Mesothelial cell of epicardium (in vitro differentiated cells): ENCODE data around the gene VEPH1. TPM values are rescaled to one million over a fixed set of nuclear protein-coding genes. Genes with fewer than 3 reads are reported as not detected.
"Not testable (repeated sequence)": the region's sequence is repeated elsewhere in the genome, so short reads cannot be mapped to it uniquely, and the experiment has no call there.

Experiments used
- DNase-seq, 2 experiments: peaks; one replicate each; pipeline ENCODE4 v3.0.0; 2021; ENCODE audit warnings: low spot score in 2 of 2; ENCODE audit not compliant: unreplicated experiment in 2 of 2
- H3K27ac Mint-ChIP-seq: 2 replicates; pipeline ENCODE4 v1.8.0; 2021; ENCODE audit warnings: mixed read lengths
- H3K27me3 Mint-ChIP-seq: 2 replicates; pipeline ENCODE4 v1.8.0; 2021; ENCODE audit warnings: low read depth, mixed read lengths
- H3K36me3 Mint-ChIP-seq: 2 replicates; pipeline ENCODE4 v1.8.0; 2021; ENCODE audit warnings: mixed read lengths
- H3K4me1 Mint-ChIP-seq: 2 replicates; pipeline ENCODE4 v1.8.0; 2021; ENCODE audit warnings: mixed read lengths
- H3K4me3 Mint-ChIP-seq: 2 replicates; pipeline ENCODE4 v1.8.0; 2021; ENCODE audit warnings: mild to moderate bottlenecking, moderate library complexity, mixed read lengths
- H3K9me3 Mint-ChIP-seq: 2 replicates; pipeline ENCODE4 v1.8.0; 2021; ENCODE audit warnings: mixed read lengths
- total RNA-seq: library from RNA; stranded (reverse); gene quantifications from 3 replicates; pipeline ENCODE4 v1.2.1, GENCODE V29; 2021
- TF ChIP-seq, protein P1 (sequence below): fragments of 200-600 bp; sonication (generic); IDR thresholded peaks from one replicate; pipeline ENCODE4 v1.5.0; 2021; ENCODE audit warnings: antibody characterized with exemption; ENCODE audit not compliant: unreplicated experiment

The VEPH1 gene
- total RNA-seq, 1 donor from 2014 or later: 10.2 TPM

DNA sequence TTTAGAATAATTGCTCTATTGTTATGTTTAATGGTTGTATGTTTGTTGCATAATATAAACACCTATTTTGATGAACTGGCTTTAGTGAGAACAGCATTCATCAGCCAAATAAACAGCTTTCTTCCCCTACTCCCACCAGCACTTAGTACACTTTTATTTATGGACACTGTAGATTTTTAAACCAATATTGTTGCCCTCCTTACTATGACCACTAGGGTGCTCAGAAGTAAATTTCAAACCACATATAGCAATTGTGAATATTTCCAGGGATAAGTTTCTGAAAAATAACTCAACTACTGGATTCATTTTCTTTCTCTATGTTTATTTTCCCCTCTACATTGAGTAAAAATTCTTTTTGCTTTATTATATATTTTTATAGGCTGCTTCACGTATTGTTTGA, 151.2 kb downstream of the VEPH1 start:
- TF ChIP-seq, protein P1, sequence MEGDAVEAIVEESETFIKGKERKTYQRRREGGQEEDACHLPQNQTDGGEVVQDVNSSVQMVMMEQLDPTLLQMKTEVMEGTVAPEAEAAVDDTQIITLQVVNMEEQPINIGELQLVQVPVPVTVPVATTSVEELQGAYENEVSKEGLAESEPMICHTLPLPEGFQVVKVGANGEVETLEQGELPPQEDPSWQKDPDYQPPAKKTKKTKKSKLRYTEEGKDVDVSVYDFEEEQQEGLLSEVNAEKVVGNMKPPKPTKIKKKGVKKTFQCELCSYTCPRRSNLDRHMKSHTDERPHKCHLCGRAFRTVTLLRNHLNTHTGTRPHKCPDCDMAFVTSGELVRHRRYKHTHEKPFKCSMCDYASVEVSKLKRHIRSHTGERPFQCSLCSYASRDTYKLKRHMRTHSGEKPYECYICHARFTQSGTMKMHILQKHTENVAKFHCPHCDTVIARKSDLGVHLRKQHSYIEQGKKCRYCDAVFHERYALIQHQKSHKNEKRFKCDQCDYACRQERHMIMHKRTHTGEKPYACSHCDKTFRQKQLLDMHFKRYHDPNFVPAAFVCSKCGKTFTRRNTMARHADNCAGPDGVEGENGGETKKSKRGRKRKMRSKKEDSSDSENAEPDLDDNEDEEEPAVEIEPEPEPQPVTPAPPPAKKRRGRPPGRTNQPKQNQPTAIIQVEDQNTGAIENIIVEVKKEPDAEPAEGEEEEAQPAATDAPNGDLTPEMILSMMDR: peak; percentile 44
- Mint-ChIP-seq H3K9me3 (peaks cover 25% of the 10 kb centered on the region), H3K36me3 (no peaks in the 10 kb centered on the region), H3K4me1 (peaks cover 4% of the 10 kb centered on the region), H3K4me3 (no peak overlapping the region), H3K27ac (no peak overlapping the region), H3K27me3 (no peaks in the 10 kb centered on the region)
- no peak for DNase-seq

DNA sequence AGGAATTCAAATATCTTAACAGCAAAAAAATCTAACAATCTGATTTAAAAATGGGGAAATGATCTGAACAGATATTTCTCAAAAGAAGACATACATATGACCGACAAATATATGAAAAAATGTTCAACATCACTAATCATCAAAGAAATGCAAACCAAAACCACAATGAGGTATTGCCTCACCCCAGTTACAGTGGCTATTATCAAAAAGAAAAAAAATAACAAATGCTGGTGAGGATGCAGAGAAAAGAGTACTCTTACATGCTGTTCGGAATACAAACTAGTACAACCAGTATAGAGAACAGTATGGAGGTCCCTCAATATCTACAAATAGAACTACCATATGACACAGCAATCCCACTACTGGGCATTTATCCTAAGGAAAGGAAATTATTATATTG, 152.6 kb downstream of the VEPH1 start:
- not testable (repeated sequence) for H3K36me3 Mint-ChIP-seq, H3K27ac Mint-ChIP-seq, H3K4me3 Mint-ChIP-seq, H3K4me1 Mint-ChIP-seq, H3K27me3 Mint-ChIP-seq, DNase-seq
- H3K9me3 Mint-ChIP-seq: peaks cover 25% of the 10 kb centered on the region

DNA sequence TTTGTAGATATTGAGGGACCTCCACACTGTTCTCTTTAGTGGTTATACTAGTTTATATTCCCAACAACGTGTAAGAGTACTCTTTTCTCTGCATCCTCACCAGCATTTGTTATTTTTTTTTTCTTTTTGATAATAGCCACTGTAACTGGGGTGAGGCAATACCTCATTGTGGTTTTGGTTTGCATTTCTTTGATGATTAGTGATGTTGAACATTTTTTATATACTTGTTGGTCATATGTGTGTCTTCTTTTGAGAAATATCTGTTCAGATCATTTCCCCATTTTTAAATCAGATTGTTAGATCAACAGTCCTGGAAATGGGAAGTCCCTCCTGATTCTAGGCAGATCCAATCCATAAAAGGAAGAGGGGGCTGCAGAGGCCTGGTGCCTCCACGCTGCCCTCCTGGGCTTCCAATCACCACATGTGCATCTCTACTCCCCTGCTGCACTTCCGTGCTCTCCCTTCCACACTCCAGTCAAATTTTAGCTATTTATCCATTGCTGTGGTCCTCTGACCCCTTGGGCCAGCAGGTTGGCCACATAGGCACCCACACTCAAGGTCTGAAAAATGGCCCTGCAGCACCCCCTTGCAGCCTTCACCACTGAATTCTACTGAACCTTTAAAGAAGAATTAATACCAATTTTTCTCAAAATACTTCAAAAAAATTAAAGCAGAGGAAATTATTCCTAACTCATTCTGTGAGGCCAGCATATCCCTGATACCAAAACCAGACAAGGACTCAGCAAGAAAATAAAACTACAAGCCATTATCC, 154.7 kb downstream of the VEPH1 start:
- H3K4me3 Mint-ChIP-seq, H3K27ac Mint-ChIP-seq, H3K4me1 Mint-ChIP-seq, DNase-seq, H3K27me3 Mint-ChIP-seq, H3K36me3 Mint-ChIP-seq: not testable (repeated sequence)
- H3K9me3 Mint-ChIP-seq: peaks cover 28% of the 10 kb centered on the region

DNA sequence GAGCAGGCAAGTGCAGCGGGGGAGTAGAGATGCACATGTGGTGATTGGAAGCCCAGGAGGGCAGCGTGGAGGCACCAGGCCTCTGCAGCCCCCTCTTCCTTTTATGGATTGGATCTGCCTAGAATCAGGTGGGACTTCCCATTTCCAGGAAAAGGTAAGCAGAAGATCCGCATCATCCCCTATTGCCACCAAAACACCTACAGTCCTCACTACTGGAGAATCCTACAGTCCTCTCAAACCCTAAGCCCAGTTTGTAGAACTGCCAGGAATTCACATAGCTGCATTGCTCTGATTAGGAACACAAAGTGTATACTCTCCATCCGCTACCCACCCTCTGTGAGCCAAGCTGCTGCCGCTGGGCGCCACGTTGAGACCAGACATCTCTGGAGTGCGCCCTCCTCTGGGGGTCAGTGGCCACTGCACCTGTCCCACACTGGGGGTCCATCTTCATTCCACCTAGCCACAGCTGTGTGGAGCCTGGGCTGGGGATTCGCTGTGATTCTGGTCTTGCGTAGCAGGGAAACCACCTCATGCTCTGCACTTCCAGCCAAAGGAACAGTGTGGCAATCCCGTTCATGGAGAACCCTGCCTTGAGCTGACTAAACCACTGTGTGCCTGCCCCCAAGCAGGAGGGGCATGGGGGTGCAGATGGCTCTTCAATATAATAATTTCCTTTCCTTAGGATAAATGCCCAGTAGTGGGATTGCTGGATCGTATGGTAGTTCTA, 155.5 kb downstream of the VEPH1 start:
- TF ChIP-seq, protein P1: peak; percentile 46
- Mint-ChIP-seq H3K9me3 (peaks cover 31% of the 10 kb centered on the region), H3K27me3 (no peaks in the 10 kb centered on the region), H3K4me1 (no peaks in the 10 kb centered on the region), H3K36me3 (no peaks in the 10 kb centered on the region), H3K4me3 (no peak overlapping the region), H3K27ac (no peak overlapping the region)
- no peak for DNase-seq

DNA sequence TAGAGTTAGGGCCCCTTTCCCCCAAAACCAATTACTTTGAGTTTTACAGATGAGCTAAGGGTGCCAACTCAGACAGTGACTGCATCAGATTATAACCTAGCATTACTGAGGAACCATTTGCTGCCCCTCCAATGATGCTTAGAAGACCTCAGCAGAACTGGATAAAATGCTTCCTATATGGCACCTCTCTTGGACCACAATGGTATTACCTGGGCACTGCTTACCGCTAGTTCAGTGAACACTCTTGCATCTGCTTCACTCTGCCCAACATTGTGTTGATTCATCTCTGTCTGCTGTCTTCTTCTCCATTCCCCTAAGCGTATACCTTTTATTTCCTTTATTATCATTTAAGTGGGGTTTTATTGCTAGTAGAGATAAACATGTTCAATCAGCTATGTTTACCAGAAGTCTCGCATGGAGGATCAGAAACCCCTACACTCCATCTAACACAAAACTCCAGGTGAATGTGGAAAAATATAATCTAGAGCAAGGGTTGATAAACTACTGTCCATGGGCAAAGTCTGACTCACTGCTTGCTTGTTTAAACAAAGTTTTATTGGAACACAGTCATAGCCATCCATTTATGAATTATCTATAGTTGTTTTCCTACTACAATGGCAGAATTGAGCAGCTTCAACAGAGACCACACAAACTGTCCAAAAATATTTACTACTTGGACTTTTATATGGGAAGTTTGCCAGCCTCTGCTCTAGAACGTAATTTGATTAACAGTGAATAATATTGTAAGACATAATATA, 166.8 kb downstream of the VEPH1 start:
- Mint-ChIP-seq H3K27me3 (no peaks in the 10 kb centered on the region), H3K4me3 (no peak overlapping the region), H3K9me3 (no peaks in the 10 kb centered on the region), H3K27ac (no peak overlapping the region), H3K4me1 (no peaks in the 10 kb centered on the region), H3K36me3 (no peaks in the 10 kb centered on the region)
- no peak for DNase-seq
- TF ChIP-seq, protein P1: no peak

DNA sequence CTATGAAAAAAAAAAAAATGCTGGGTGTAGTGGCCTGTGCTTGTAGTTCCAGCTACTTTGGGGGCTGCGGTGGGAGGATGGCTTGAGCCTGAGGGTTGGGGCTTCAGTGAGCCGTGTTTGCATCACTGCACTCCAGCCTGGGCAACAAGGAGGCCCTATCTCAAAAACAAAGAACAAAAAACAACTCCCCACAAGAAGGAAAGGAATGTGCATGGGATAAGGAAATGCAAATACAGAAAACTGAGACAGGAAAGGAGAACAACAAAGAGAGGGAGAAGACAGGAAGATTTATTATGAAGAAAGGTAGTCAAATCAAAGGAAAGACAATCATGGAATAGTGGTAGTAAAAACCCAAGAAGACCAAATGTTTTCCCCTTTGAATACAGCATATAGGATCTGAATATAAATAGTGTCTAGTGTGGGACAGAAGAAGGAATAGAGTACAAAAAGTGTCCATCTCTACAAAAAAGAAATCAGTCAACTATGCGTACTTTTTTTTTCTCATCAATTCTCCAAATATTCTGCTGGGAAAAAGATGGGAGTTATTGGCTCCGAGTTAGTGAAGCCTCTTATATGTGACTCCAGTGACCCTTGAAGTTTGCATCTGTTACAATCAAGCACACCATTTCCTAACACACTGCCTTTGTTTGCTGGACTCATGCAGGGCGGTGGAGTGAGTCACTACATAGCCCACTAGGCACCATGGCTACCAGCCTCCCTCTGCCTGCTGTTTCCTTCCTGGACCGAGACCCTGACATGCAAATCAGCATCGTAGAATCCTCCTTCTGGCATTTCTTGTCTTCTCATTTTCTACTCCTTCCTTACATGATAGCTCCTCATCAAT, 167.8 kb downstream of the VEPH1 start:
- Mint-ChIP-seq H3K27me3 (no peaks in the 10 kb centered on the region), H3K4me1 (no peaks in the 10 kb centered on the region), H3K27ac (no peak overlapping the region), H3K36me3 (no peaks in the 10 kb centered on the region), H3K9me3 (no peaks in the 10 kb centered on the region), H3K4me3 (no peak overlapping the region)
- no peak for DNase-seq
- TF ChIP-seq, protein P1: no peak
